Measurements from ENCODE around the gene AEBP1.

AEBP1 gene

DNA sequence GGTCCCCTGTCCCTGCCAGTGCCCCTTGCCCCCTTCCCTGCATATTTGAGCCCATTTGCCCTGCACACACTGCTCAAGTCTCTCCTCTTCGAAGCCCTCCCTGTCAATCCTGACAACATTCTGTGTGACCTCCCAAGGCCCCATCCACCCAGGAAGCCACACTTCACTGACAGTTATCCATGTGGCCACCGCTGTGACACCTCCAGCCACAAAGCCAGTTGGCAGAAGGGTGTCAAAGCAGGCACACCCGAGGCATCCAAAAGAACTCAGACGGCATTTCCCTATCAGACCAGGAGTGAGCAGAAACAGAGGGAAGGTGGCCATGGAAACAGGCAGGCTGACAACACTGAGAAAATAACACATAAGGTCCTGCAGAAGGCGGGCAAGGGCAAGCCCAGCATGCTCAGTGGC lies 26.5 kb upstream of the AEBP1 start:
- no peak for DNase-seq (ENCODE audit: low read depth in 1 of 2, low spot score in 1 of 2)
- H3K27me3 ChIP-seq (ENCODE audit: insufficient read depth, poor library complexity, severe bottlenecking): no peaks in the 10 kb centered on the region
- TF ChIP-seq, protein P1, sequence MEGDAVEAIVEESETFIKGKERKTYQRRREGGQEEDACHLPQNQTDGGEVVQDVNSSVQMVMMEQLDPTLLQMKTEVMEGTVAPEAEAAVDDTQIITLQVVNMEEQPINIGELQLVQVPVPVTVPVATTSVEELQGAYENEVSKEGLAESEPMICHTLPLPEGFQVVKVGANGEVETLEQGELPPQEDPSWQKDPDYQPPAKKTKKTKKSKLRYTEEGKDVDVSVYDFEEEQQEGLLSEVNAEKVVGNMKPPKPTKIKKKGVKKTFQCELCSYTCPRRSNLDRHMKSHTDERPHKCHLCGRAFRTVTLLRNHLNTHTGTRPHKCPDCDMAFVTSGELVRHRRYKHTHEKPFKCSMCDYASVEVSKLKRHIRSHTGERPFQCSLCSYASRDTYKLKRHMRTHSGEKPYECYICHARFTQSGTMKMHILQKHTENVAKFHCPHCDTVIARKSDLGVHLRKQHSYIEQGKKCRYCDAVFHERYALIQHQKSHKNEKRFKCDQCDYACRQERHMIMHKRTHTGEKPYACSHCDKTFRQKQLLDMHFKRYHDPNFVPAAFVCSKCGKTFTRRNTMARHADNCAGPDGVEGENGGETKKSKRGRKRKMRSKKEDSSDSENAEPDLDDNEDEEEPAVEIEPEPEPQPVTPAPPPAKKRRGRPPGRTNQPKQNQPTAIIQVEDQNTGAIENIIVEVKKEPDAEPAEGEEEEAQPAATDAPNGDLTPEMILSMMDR (IDR thresholded peaks at IDR 0.05; ENCODE audit: insufficient read depth, low read length): no peak
- TF ChIP-seq POLR2AphosphoS5 (IDR thresholded peaks at IDR 0.05; ENCODE audit: low read depth) (no peak), REST (IDR thresholded peaks at IDR 0.05; ENCODE audit: insufficient replicate concordance, low read depth) (no peak), GABPA (IDR thresholded peaks at IDR 0.05; ENCODE audit: low read depth) (no peak), SPI1 (IDR thresholded peaks at IDR 0.05; ENCODE audit: borderline replicate concordance, low read depth) (no peak)
- H3K4me3 ChIP-seq (replicated peaks; ENCODE audit: insufficient read depth, low read length): no peak overlapping the region
- peak overlapping the region; percentile 25 for H3K27ac ChIP-seq (replicated peaks)

- Histone ChIP-seq H3K27me3 (ENCODE audit: insufficient read depth, poor library complexity, severe bottlenecking) (no peaks in the 10 kb centered on the region), H3K4me3 (replicated peaks; ENCODE audit: insufficient read depth, low read length) (no peak overlapping the region), H3K27ac (replicated peaks) (no peak overlapping the region)
- DNase-seq (ENCODE audit: low read depth in 1 of 2, low spot score in 1 of 2): no peak
- TF ChIP-seq, protein P1 (IDR thresholded peaks at IDR 0.05; ENCODE audit: insufficient read depth, low read length): no peak
- TF ChIP-seq POLR2AphosphoS5 (IDR thresholded peaks at IDR 0.05; ENCODE audit: low read depth): no peak
- TF ChIP-seq REST (IDR thresholded peaks at IDR 0.05; ENCODE audit: insufficient replicate concordance, low read depth): no peak
- no peak for TF ChIP-seq GABPA (IDR thresholded peaks at IDR 0.05; ENCODE audit: low read depth)
- no peak for TF ChIP-seq SPI1 (IDR thresholded peaks at IDR 0.05; ENCODE audit: borderline replicate concordance, low read depth)
Measured at GRCh38 chr7:44078521-44078920, 25.6 kb upstream of the AEBP1 start.

DNA sequence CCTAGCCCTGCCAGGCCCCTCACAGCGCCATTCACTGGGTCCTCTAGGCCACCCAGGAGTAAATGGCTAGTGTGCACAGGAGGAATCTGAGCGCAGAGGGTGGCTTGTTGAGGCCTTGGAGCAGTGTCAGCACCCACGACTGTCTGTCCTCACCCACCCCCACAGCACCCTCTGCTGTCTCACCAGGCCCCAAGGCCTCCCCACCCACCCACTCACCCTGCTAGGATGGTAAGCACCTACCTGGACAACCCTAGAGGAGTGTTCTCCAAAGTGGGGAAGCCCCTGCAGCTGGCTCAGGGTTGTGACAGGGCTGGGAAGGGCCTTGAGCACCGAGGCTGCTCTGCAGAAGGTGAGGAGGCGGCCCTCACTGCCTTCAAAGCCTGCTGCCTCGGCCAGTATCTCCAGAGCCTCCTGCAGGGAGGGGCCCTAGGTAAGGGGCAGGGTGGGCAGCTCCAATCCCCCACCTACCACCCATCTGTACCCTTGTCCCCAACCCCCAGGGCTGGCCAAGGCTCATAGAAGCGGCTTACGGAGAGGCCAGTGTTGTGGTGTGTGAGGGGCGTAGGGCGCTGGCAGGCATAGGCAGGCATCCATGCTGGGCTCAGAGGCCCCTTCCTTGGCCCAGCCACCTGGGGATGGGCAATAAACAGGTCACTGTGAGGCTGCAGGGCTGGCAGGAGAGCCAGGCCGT lies 24.7 kb upstream of the AEBP1 start:
- H3K27ac ChIP-seq (replicated peaks): no peak overlapping the region
- no peak overlapping the region for H3K4me3 ChIP-seq (replicated peaks; ENCODE audit: insufficient read depth, low read length)
- H3K27me3 ChIP-seq (ENCODE audit: insufficient read depth, poor library complexity, severe bottlenecking): no peaks in the 10 kb centered on the region
- TF ChIP-seq GABPA (IDR thresholded peaks at IDR 0.05; ENCODE audit: low read depth) (no peak), POLR2AphosphoS5 (IDR thresholded peaks at IDR 0.05; ENCODE audit: low read depth) (no peak)
- DNase-seq (ENCODE audit: low read depth in 1 of 2, low spot score in 1 of 2): no peak

- no peak overlapping the region for H3K27ac ChIP-seq (replicated peaks)
- H3K27me3 ChIP-seq (ENCODE audit: insufficient read depth, poor library complexity, severe bottlenecking): no peaks in the 10 kb centered on the region
- H3K4me3 ChIP-seq (replicated peaks; ENCODE audit: insufficient read depth, low read length): no peak overlapping the region
- TF ChIP-seq POLR2AphosphoS5 (IDR thresholded peaks at IDR 0.05; ENCODE audit: low read depth) (no peak), REST (IDR thresholded peaks at IDR 0.05; ENCODE audit: insufficient replicate concordance, low read depth) (no peak), SPI1 (IDR thresholded peaks at IDR 0.05; ENCODE audit: borderline replicate concordance, low read depth) (no peak), GABPA (IDR thresholded peaks at IDR 0.05; ENCODE audit: low read depth) (no peak)
- TF ChIP-seq, protein P1 (IDR thresholded peaks at IDR 0.05; ENCODE audit: insufficient read depth, low read length): no peak
- DNase-seq (ENCODE audit: low read depth in 1 of 2, low spot score in 1 of 2): no peak
Measured at GRCh38 chr7:44080118-44080517, 24.0 kb upstream of the AEBP1 start.

Data from HL-60 (cell line).